GM12874 (cell line): Measurements from ENCODE around the gene RPL37.

ENCODE experiments used
- TF ChIP-seq, protein P1 (sequence below): IDR thresholded peaks from 2 replicates; pipeline ENCODE4 v1.5.1; 2011; ENCODE audit warnings: low read depth, mild to moderate bottlenecking, control low read depth, low read length, moderate library complexity; ENCODE audit not compliant: insufficient read depth

Gene RPL37

DNA sequence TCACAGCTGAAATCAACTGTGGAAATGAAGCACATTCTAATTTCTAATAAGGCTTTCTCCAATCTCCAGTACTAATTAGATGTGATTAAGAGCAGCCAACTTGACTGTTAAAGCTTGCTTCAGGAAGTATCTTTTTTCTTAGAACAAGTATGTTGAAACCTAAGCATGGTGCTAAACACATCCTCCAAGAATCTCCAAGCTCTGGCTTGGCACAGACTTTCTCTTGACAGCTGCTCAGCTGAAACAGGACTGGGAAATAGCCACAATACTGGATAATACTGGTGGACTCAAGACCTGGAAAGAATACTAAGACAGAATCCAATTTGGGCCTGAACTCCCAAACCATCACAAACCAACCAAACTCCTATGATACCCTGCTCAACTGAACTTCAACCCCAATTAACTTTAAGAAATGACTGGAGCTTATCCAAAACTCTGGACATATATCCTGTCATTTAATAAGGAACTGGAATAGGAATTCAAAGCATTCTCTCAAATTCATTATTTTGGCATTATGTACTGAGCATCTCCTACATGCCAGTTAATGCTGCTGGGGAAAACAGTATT lies 53.1 kb downstream of the RPL37 start:
- TF ChIP-seq, protein P1, sequence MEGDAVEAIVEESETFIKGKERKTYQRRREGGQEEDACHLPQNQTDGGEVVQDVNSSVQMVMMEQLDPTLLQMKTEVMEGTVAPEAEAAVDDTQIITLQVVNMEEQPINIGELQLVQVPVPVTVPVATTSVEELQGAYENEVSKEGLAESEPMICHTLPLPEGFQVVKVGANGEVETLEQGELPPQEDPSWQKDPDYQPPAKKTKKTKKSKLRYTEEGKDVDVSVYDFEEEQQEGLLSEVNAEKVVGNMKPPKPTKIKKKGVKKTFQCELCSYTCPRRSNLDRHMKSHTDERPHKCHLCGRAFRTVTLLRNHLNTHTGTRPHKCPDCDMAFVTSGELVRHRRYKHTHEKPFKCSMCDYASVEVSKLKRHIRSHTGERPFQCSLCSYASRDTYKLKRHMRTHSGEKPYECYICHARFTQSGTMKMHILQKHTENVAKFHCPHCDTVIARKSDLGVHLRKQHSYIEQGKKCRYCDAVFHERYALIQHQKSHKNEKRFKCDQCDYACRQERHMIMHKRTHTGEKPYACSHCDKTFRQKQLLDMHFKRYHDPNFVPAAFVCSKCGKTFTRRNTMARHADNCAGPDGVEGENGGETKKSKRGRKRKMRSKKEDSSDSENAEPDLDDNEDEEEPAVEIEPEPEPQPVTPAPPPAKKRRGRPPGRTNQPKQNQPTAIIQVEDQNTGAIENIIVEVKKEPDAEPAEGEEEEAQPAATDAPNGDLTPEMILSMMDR: no peak

DNA sequence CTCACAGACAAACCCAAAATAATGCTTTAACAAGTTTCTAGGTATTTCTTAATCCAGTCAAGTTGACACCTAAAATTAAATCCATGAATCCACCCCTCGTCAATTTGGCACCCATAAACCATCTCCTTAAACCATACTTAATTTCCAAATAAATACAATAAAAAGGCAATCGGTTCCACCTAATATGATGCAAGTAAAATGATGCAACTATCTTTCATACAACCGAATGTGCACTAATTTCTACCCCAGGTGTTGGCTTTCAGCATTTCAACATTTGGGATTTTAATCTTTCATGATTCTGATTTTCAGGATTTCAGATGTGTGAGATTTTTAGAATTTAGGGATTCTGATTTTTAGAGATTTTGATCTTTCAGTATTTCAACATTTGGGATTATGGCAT lies 54.2 kb downstream of the RPL37 start:
- TF ChIP-seq, protein P1: no peak

DNA sequence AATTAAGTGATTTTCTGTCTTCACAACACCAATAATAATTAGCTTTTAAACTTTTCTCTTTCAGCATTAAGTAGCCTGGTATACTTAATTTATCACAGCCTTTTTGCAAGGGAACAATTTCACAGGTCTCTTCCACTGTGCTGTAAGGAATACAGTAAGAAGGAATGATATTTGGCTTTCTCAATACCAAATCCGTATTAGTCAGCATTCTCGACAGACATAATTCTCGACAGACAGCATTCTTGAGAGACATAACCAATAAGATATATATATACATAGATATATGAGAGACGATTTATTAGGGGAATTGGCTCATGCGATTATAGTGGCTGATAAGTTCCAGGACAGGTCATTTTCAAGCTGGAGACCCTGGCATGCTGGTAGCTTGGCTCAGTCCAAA lies 54.8 kb downstream of the RPL37 start:
- TF ChIP-seq, protein P1: no peak

DNA sequence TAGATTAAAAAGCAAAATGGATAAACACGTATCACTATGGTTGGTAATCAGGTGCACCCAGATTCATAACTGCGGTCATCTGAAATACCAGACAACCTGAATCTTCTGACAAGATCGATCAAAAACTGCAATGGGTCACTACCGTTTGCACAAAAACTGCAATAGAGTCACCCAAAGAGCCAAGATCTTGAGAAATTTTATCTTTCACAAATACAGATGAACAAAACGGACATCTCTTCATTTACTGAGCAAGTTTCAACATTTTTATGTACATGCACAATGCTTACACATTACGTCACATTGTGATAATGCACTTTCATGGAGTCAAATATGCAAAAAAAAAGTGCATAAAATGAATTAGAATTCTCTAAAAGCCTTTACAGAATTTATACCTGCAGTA lies 55.5 kb downstream of the RPL37 start:
- TF ChIP-seq, protein P1: no peak

DNA sequence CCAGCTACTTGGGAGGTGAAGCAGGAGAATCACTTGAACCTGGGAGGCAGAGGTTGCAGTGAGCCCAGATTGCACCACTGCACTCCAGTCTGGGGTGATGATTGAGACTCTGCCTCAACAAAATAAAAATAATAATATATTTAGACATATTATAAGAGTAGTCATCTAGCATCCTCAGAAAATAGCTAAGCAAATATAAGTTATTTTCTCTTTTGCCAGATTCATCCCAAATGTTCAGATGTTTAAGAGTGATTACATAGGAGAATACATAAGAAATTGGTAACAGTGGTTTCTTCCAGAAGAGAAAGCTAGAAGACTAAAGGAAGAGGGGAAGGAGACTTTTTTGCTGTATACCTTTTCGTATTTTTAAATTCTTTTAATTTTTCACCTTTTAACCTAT lies 56.9 kb downstream of the RPL37 start:
- TF ChIP-seq, protein P1: no peak

DNA sequence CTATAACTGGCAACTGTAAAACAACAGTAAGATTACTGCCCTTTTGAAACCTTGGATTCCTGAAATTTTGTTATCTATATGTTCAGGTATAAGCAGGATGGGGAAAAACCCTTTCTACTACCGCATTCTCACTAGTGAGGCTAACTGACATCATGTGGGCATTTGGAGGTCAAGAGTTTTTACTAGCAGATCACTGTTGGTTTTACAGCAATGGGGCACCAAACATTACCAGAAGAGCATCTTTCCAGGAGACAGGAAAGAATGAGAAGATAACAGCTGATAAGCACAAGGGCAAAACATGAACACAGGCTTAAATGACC lies 58.4 kb downstream of the RPL37 start:
- TF ChIP-seq, protein P1: no peak

DNA sequence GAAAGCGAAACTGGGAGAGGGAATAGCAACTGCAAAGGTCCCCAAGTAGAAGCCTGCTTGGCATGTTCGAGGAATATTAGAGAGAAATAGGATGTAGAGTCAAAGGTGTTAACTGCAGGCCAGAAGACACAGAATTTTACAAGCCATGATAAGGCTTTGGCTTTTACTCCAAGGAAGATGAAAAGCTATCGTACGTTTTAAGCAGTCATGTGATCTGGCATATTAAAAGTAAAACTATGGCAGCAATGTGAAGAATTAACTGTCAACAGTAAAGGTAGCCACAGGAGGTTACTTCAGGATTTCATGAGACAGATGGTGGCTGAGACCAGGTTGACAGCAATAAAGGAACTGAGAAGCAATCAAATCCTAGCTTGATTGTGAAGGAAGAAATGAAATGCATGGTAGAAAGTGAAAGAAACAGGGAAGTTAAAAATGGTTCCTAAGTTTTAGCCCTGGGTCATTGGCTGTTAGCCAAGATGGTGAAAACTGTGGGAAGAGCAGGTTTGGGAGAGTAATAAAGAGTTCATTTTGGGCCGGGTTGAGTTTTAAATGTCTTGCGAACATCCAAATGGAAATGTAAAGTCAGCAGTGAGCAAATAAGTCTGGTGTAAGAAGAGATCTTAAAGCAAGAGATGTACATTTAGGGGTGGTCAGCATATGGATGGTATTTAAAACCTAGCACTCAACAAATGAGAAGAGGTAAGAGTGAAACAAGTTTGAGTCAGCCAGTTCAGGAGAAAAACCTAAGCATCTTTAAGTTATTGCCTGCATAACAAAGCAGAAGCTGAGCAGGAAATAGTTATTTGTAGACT lies 59.0 kb downstream of the RPL37 start:
- TF ChIP-seq, protein P1: no peak
